ENCODE results near the gene LCP2. TPM values are rescaled to one million over a fixed set of nuclear protein-coding genes. Genes with fewer than 3 reads are reported as not detected.

Gene LCP2
- total RNA-seq, 1 donor from 2014 or later = 38.4 TPM

GRCh38 chr5:170315154-170315553 is 17.6 kb upstream of the LCP2 start:
- DNase-seq (ENCODE audit: low spot score) = peak; percentile 46

- no peak for DNase-seq (ENCODE audit: low spot score)
Observed at GRCh38 chr5:170314541-170315095, 17.0 kb upstream of the LCP2 start.

- DNase-seq (ENCODE audit: low spot score) = no peak
Observed at GRCh38 chr5:170313816-170314215, 16.2 kb upstream of the LCP2 start.

- DNase-seq (ENCODE audit: low spot score) = no peak
Observed at GRCh38 chr5:170313344-170313743, 15.8 kb upstream of the LCP2 start.

GRCh38 chr5:170312666-170313065 is 15.1 kb upstream of the LCP2 start:
- DNase-seq (ENCODE audit: low spot score) = no peak

GRCh38 chr5:170312301-170312595 is 14.7 kb upstream of the LCP2 start:
- DNase-seq (ENCODE audit: low spot score) = no peak

GRCh38 chr5:170311511-170312300 is 14.1 kb upstream of the LCP2 start:
- no peak for DNase-seq (ENCODE audit: low spot score)

- no peak for DNase-seq (ENCODE audit: low spot score)
Observed at GRCh38 chr5:170310256-170310926, 12.8 kb upstream of the LCP2 start.

- DNase-seq (ENCODE audit: low spot score) = no peak
Observed at GRCh38 chr5:170308686-170309085, 11.1 kb upstream of the LCP2 start.

GRCh38 chr5:170307575-170308465 is 10.2 kb upstream of the LCP2 start:
- peak; percentile 78 for DNase-seq (ENCODE audit: low spot score)

- no peak for DNase-seq (ENCODE audit: low spot score)
Observed at GRCh38 chr5:170306381-170306831, 8.8 kb upstream of the LCP2 start.

GRCh38 chr5:170305646-170306025 is 8.1 kb upstream of the LCP2 start:
- DNase-seq (ENCODE audit: low spot score) = no peak

GRCh38 chr5:170305016-170305645 is 7.6 kb upstream of the LCP2 start:
- no peak for DNase-seq (ENCODE audit: low spot score)

GRCh38 chr5:170303549-170303948 is 6.0 kb upstream of the LCP2 start:
- DNase-seq (ENCODE audit: low spot score) = no peak

GRCh38 chr5:170302653-170303501 is 5.3 kb upstream of the LCP2 start:
- DNase-seq (ENCODE audit: low spot score) = no peak

- DNase-seq (ENCODE audit: low spot score) = no peak
Observed at GRCh38 chr5:170301981-170302652, 4.5 kb upstream of the LCP2 start.

GRCh38 chr5:170301149-170301548 is 3.6 kb upstream of the LCP2 start:
- no peak for DNase-seq (ENCODE audit: low spot score)

- no peak for DNase-seq (ENCODE audit: low spot score)
Observed at GRCh38 chr5:170300361-170301013, 2.9 kb upstream of the LCP2 start.

- DNase-seq (ENCODE audit: low spot score) = no peak
Observed at GRCh38 chr5:170296935-170297588, 515 bp downstream of the LCP2 start.

Data from mucosa of gallbladder (tissue), 1 donor.